Hematopoietic multipotent progenitor cell (in vitro differentiated cells): ENCODE measurements around the gene NT5C1A. TPM values are rescaled to one million over a fixed set of nuclear protein-coding genes. Genes with fewer than 3 reads are reported as not detected.

ENCODE experiments used
- DNase-seq, 3 donors: peaks; one replicate each; pipeline ENCODE4 v3.0.0-alpha.2; 2011 to 2015; ENCODE audit warnings: low read depth in 2 of 3, low spot score in 2 of 3
- total RNA-seq: library from RNA; depleted of rRNA; stranded (reverse); fragments of >200 nt; gene quantifications from one replicate; pipeline ENCODE4 v1.2.3, GENCODE V29; 2012

NT5C1A gene
- total RNA-seq, 1 donor = not detected

GRCh38 chr1:39640861-39641260 lies 31.0 kb downstream of the NT5C1A start:
- DNase-seq = no peak

- peak in 2 of 3 donors; percentile 79 to 85 for DNase-seq
Measured at GRCh38 chr1:39639305-39640130, 32.4 kb downstream of the NT5C1A start, which contains the start of gene HEYL. Gene HEYL, minus strand, starts transcription at chr1:39639643. Its CDS starts 18 bp downstream, at chr1:39639625.

- DNase-seq = no peak
Measured at GRCh38 chr1:39638965-39639304, 33.0 kb downstream of the NT5C1A start.

- no peak for DNase-seq
Measured at GRCh38 chr1:39637361-39637760, 34.5 kb downstream of the NT5C1A start.

GRCh38 chr1:39635871-39636210 lies 36.1 kb downstream of the NT5C1A start:
- DNase-seq = no peak

- no peak for DNase-seq
Measured at GRCh38 chr1:39635205-39635870, 36.6 kb downstream of the NT5C1A start.

GRCh38 chr1:39633422-39633821 lies 38.5 kb downstream of the NT5C1A start:
- DNase-seq = no peak

GRCh38 chr1:39632682-39633417 lies 39.1 kb downstream of the NT5C1A start:
- no peak for DNase-seq

- DNase-seq = no peak
Measured at GRCh38 chr1:39632323-39632681, 39.6 kb downstream of the NT5C1A start.

GRCh38 chr1:39631361-39632322 lies 40.3 kb downstream of the NT5C1A start:
- DNase-seq = no peak

- DNase-seq = no peak
Measured at GRCh38 chr1:39628807-39629350, 43.0 kb downstream of the NT5C1A start.

GRCh38 chr1:39626646-39627045 lies 45.3 kb downstream of the NT5C1A start:
- DNase-seq = no peak

- DNase-seq = no peak
Measured at GRCh38 chr1:39625462-39626273, 46.2 kb downstream of the NT5C1A start.

- no peak for DNase-seq
Measured at GRCh38 chr1:39625009-39625408, 46.9 kb downstream of the NT5C1A start.

- no peak for DNase-seq
Measured at GRCh38 chr1:39623053-39623452, 48.9 kb downstream of the NT5C1A start.

GRCh38 chr1:39622427-39622826 lies 49.5 kb downstream of the NT5C1A start:
- no peak for DNase-seq

- no peak for DNase-seq
Measured at GRCh38 chr1:39620659-39621165, 51.2 kb downstream of the NT5C1A start.

- no peak for DNase-seq
Measured at GRCh38 chr1:39617488-39618049, 54.3 kb downstream of the NT5C1A start.
